ENCODE data around the gene AVL9. TPM values are rescaled to one million over a fixed set of nuclear protein-coding genes. Genes with fewer than 3 reads are reported as not detected.
A peak's percentile ranks its signal among the peaks of the same experiment; 100 is the strongest.

The AVL9 gene
- total RNA-seq, 2 donors from 2014 or later = 86.1 to 97.3 TPM

DNA sequence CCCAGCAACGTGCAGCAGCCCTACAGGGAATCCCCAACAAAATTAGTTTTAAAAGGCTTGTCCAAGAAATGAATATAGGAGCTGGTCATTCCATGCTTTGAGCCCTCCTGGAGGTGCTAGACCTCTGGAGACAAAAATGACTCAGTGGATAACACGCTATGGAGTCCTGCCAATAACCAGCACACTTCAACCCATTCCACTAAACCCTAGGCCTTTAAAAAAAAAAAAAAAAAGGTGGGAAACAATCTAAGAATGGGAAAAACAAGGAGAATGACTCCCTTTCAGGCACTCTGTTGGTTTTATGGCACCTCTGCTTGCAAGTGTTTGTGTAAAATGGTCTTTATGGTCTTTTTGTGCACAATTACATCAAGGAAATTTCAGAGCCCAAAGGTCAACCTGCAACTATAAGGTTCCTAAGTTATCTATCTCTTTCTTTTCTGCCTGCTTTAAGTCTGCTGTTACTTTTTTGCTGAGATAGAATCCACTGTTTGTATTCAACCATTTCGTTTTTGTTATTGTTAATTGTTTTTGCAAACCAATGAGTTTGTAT lies 21.3 kb downstream of the AVL9 start:
- Histone ChIP-seq H3K4me3 (no peak overlapping the region), H3K27ac (peak overlapping the region; percentile 87), H3K9me3 (no peaks in the 10 kb centered on the region), H3K4me1 (no peaks in the 10 kb centered on the region), H3K27me3 (no peaks in the 10 kb centered on the region), H3K9ac (ENCODE audit: low read depth in 2 of 2, low read length in 2 of 2) (peak overlapping the region in 1 of 2 donors; percentile 41), H3K36me3 (no peaks in the 10 kb centered on the region)
- peak; percentile 64 for DNase-seq
- TF ChIP-seq, protein P1, sequence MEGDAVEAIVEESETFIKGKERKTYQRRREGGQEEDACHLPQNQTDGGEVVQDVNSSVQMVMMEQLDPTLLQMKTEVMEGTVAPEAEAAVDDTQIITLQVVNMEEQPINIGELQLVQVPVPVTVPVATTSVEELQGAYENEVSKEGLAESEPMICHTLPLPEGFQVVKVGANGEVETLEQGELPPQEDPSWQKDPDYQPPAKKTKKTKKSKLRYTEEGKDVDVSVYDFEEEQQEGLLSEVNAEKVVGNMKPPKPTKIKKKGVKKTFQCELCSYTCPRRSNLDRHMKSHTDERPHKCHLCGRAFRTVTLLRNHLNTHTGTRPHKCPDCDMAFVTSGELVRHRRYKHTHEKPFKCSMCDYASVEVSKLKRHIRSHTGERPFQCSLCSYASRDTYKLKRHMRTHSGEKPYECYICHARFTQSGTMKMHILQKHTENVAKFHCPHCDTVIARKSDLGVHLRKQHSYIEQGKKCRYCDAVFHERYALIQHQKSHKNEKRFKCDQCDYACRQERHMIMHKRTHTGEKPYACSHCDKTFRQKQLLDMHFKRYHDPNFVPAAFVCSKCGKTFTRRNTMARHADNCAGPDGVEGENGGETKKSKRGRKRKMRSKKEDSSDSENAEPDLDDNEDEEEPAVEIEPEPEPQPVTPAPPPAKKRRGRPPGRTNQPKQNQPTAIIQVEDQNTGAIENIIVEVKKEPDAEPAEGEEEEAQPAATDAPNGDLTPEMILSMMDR (IDR thresholded peaks at IDR 0.05) = no peak
- intact Hi-C loops (cut with DNase I) = no loop called here

GRCh38 chr7:32518534-32519140 lies 23.3 kb downstream of the AVL9 start:
- TF ChIP-seq, protein P1 (IDR thresholded peaks at IDR 0.05) = no peak
- Histone ChIP-seq H3K4me3 (no peak overlapping the region), H3K36me3 (no peaks in the 10 kb centered on the region), H3K9me3 (no peaks in the 10 kb centered on the region), H3K27me3 (no peaks in the 10 kb centered on the region), H3K4me1 (no peaks in the 10 kb centered on the region), H3K27ac (no peak overlapping the region), H3K9ac (ENCODE audit: low read depth in 2 of 2, low read length in 2 of 2) (no peak overlapping the region)
- intact Hi-C loops (cut with DNase I) = no loop called here
- DNase-seq = no peak

- H3K27ac ChIP-seq = no peak overlapping the region
- intact Hi-C loops (cut with DNase I) = no loop called here
- no peaks in the 10 kb centered on the region for H3K27me3 ChIP-seq
- no peak for DNase-seq
- H3K9ac ChIP-seq (ENCODE audit: low read depth in 2 of 2, low read length in 2 of 2) = no peak overlapping the region
- H3K9me3 ChIP-seq = no peaks in the 10 kb centered on the region
- H3K4me1 ChIP-seq = no peaks in the 10 kb centered on the region
- no peaks in the 10 kb centered on the region for H3K36me3 ChIP-seq
- TF ChIP-seq, protein P1 (IDR thresholded peaks at IDR 0.05) = no peak
- no peak overlapping the region for H3K4me3 ChIP-seq
These were observed 24.5 kb downstream of the AVL9 start for GRCh38 chr7:32519763-32520162.

GRCh38 chr7:32522746-32523530 lies 27.6 kb downstream of the AVL9 start:
- intact Hi-C loops (cut with DNase I) = no loop called here
- Histone ChIP-seq H3K27ac (no peak overlapping the region), H3K36me3 (no peaks in the 10 kb centered on the region), H3K9me3 (no peaks in the 10 kb centered on the region), H3K4me3 (no peak overlapping the region), H3K27me3 (no peaks in the 10 kb centered on the region), H3K9ac (ENCODE audit: low read depth in 2 of 2, low read length in 2 of 2) (no peak overlapping the region), H3K4me1 (no peaks in the 10 kb centered on the region)
- DNase-seq = no peak
- TF ChIP-seq, protein P1 (IDR thresholded peaks at IDR 0.05) = no peak

- no peak overlapping the region for H3K9ac ChIP-seq (ENCODE audit: low read depth in 2 of 2, low read length in 2 of 2)
- no peaks in the 10 kb centered on the region for H3K4me1 ChIP-seq
- no peaks in the 10 kb centered on the region for H3K36me3 ChIP-seq
- no peaks in the 10 kb centered on the region for H3K27me3 ChIP-seq
- no peak overlapping the region for H3K4me3 ChIP-seq
- TF ChIP-seq, protein P1 (IDR thresholded peaks at IDR 0.05) = no peak
- intact Hi-C loops (cut with DNase I) = no loop called here
- no peaks in the 10 kb centered on the region for H3K9me3 ChIP-seq
- DNase-seq = no peak
- H3K27ac ChIP-seq = no peak overlapping the region
These were observed 29.3 kb downstream of the AVL9 start for GRCh38 chr7:32524631-32525030.

Measured in colonic mucosa (tissue), 4 donors.